RWPE1 (cell line): Measurements from ENCODE around the gene CWC27.

Experiments
- CTCF ChIA-PET: fragments of 350-600 bp; sonication (Branson Sonifier 250); formaldehyde crosslinking; extraction: SDS; loops from one replicate; lab custom pipeline; 2021; lab: Yijun Ruan, JAX
- POLR2A ChIA-PET: fragments of 400-600 bp; formaldehyde crosslinking; extraction: SDS; loops from one replicate; lab custom pipeline; 2020; ENCODE audit warnings: antibody characterized with exemption; ENCODE audit not compliant: low non-redundant PET; lab: Yijun Ruan, JAX
- DNase-seq: peaks from one replicate; pipeline ENCODE4 v3.0.0; 2012; ENCODE audit warnings: low spot score
- H3K27ac ChIP-seq: fragments of 450-650 bp; 2 replicates; pipeline ENCODE4 v1.5.1; 2017
- CTCF ChIP-seq: fragments of 450-650 bp; conservative IDR thresholded peaks from 2 replicates; pipeline ENCODE4 v1.5.1; 2017; ENCODE audit warnings: low read depth, mild to moderate bottlenecking

Gene CWC27

GRCh38 chr5:64838803-64839202, 70.1 kb downstream of the CWC27 start:
- no peak for TF ChIP-seq CTCF
- ChIA-PET CTCF (interaction anchor here (0.6 kb wide), 1 partner anchor 38 kb away, joined by 3 read pairs; no protein-coding TSS in a partner anchor), POLR2A (no interaction called here)
- no peak for DNase-seq
- H3K27ac ChIP-seq: no peak overlapping the region

- no peak for DNase-seq
- no peak for TF ChIP-seq CTCF
- POLR2A ChIA-PET: no interaction called here
- H3K27ac ChIP-seq: no peak overlapping the region
- CTCF ChIA-PET: no interaction called here
Measured at GRCh38 chr5:64839936-64840335, 71.2 kb downstream of the CWC27 start.

- ChIA-PET POLR2A (interaction anchor here (0.6 kb wide), 1 partner anchor 189 kb away, joined by 3 read pairs; no protein-coding TSS in a partner anchor), CTCF (interaction anchor here (1.1 kb wide), 1 partner anchor 231 kb away, joined by 3 read pairs; no protein-coding TSS in a partner anchor)
- TF ChIP-seq CTCF: no peak
- H3K27ac ChIP-seq: no peak overlapping the region
- no peak for DNase-seq
Measured at GRCh38 chr5:64840958-64841357, 72.2 kb downstream of the CWC27 start.

GRCh38 chr5:64853777-64854176, 85.0 kb downstream of the CWC27 start:
- no peak for TF ChIP-seq CTCF
- H3K27ac ChIP-seq: no peak overlapping the region
- CTCF ChIA-PET: no interaction called here
- POLR2A ChIA-PET: no interaction called here
- DNase-seq: no peak

- no peak for TF ChIP-seq CTCF
- DNase-seq: no peak
Measured at GRCh38 chr5:64854855-64855254, 86.1 kb downstream of the CWC27 start.

GRCh38 chr5:64859881-64860280, 91.2 kb downstream of the CWC27 start:
- no peak for TF ChIP-seq CTCF
- DNase-seq: no peak
- H3K27ac ChIP-seq: no peak overlapping the region
- CTCF ChIA-PET: interaction anchor here (1.1 kb wide), 1 partner anchor 10 kb away, joined by 3 read pairs; no protein-coding TSS in a partner anchor
- POLR2A ChIA-PET: no interaction called here

More at GRCh38 chr5:64854855-64855254, 86.1 kb downstream of the CWC27 start:
- no peak overlapping the region for H3K27ac ChIP-seq
- ChIA-PET POLR2A (no interaction called here), CTCF (no interaction called here)
